ENCODE results near the gene CATSPERZ. TPM values are rescaled to one million over a fixed set of nuclear protein-coding genes. Genes with fewer than 3 reads are reported as not detected.
A peak's percentile ranks its signal among the peaks of the same experiment; 100 is the strongest.

Gene CATSPERZ
- total and polyA plus RNA-seq, 2 of the 13 experiments (the other 11 are each of a cell fraction or from before 2014, with no cell fraction given), result 0.22 to 0.48 TPM

DNA sequence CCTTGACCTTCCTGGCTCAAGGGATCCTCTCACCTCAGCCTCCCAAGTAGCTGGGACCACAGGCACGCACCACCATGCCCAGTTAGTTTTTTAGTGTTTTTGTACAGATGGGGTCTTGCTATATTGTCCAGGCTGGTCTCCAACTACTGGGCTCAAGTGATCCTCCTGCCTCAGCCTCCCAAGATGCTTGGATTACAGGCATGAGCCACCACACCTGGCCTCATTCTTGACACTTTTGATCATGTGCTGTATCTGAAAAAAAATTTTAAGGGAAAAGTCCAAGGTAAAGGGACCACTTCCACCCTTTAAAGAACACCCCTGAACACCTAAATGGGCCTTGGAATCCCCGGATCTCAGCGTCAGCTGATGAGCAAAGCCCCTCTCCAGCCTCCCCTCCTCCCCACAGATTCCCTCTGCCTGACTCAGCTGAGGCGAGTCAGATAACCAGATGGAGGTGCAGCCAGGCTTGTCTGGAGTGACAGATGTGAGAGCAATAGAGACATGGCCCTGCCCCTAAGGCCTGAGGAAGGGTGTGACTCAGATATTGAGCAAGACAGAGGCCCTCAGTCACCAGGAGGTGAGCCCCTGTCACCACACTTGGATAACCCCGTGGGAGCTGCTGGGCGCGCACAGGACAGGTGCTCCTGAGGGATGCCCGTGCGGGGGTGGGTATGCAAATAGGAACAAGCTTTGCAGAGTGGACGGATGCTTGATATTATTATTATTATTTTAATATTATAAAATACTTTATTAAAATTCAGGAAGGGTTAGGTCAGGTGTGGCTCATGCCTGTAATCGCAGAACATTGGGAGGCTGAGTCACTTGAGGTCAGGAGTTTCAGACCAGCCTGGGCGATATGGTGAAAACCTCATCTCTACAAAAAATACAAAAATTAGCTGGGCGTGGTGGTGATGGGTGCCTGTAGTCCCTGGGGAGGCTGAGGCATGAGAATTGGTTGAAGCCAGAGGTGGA, 34.9 kb downstream of the CATSPERZ start (continued):
- TF ChIP-seq, protein P1, sequence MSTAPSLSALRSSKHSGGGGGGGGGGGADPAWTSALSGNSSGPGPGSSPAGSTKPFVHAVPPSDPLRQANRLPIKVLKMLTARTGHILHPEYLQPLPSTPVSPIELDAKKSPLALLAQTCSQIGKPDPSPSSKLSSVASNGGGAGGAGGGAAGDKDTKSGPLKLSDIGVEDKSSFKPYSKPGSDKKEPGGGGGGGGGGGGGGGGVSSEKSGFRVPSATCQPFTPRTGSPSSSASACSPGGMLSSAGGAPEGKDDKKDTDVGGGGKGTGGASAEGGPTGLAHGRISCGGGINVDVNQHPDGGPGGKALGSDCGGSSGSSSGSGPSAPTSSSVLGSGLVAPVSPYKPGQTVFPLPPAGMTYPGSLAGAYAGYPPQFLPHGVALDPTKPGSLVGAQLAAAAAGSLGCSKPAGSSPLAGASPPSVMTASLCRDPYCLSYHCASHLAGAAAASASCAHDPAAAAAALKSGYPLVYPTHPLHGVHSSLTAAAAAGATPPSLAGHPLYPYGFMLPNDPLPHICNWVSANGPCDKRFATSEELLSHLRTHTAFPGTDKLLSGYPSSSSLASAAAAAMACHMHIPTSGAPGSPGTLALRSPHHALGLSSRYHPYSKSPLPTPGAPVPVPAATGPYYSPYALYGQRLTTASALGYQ (CRISPR knock-in tag; IDR thresholded peaks at IDR 0.05), result no peak
- TF ChIP-seq, protein P2, sequence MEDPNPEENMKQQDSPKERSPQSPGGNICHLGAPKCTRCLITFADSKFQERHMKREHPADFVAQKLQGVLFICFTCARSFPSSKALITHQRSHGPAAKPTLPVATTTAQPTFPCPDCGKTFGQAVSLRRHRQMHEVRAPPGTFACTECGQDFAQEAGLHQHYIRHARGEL (CRISPR knock-in tag; IDR thresholded peaks at IDR 0.05), result no peak
- TF ChIP-seq, protein P3, sequence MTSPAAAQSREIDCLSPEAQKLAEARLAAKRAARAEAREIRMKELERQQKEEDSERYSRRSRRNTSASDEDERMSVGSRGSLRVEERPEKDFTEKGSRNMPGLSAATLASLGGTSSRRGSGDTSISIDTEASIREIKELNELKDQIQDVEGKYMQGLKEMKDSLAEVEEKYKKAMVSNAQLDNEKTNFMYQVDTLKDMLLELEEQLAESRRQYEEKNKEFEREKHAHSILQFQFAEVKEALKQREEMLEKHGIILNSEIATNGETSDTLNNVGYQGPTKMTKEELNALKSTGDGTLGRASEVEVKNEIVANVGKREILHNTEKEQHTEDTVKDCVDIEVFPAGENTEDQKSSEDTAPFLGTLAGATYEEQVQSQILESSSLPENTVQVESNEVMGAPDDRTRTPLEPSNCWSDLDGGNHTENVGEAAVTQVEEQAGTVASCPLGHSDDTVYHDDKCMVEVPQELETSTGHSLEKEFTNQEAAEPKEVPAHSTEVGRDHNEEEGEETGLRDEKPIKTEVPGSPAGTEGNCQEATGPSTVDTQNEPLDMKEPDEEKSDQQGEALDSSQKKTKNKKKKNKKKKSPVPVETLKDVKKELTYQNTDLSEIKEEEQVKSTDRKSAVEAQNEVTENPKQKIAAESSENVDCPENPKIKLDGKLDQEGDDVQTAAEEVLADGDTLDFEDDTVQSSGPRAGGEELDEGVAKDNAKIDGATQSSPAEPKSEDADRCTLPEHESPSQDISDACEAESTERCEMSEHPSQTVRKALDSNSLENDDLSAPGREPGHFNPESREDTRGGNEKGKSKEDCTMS (CRISPR knock-in tag; conservative IDR thresholded peaks at IDR 0.05), result no peak
- TF ChIP-seq, protein P4, sequence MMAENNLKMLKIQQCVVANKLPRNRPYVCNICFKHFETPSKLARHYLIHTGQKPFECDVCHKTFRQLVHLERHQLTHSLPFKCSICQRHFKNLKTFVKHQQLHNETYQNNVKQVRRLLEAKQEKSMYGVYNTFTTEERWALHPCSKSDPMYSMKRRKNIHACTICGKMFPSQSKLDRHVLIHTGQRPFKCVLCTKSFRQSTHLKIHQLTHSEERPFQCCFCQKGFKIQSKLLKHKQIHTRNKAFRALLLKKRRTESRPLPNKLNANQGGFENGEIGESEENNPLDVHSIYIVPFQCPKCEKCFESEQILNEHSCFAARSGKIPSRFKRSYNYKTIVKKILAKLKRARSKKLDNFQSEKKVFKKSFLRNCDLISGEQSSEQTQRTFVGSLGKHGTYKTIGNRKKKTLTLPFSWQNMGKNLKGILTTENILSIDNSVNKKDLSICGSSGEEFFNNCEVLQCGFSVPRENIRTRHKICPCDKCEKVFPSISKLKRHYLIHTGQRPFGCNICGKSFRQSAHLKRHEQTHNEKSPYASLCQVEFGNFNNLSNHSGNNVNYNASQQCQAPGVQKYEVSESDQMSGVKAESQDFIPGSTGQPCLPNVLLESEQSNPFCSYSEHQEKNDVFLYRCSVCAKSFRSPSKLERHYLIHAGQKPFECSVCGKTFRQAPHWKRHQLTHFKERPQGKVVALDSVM (CRISPR knock-in tag; IDR thresholded peaks at IDR 0.05), result peak; percentile 39; the same call in 1 of the 2 replicates
- no peak for TF ChIP-seq HMGA1 (CRISPR knock-in tag; conservative IDR thresholded peaks at IDR 0.05)
- TF ChIP-seq CREB1 (IDR thresholded peaks at IDR 0.05), result 0 out of 2 replicates have a peak, but pooled peaks have one; percentile 26
- no peak for TF ChIP-seq CREB1 (CRISPR knock-in tag; IDR thresholded peaks at IDR 0.05)
- TF ChIP-seq KLF12 (CRISPR knock-in tag; IDR thresholded peaks at IDR 0.05; ENCODE audit: borderline replicate concordance), result no peak
- no peak for TF ChIP-seq ARNTL (CRISPR knock-in tag; IDR thresholded peaks at IDR 0.05)
- TF ChIP-seq ZNF816 (CRISPR knock-in tag; IDR thresholded peaks at IDR 0.05; ENCODE audit: borderline replicate concordance), result no peak
- TF ChIP-seq ZSCAN25 (CRISPR knock-in tag; IDR thresholded peaks at IDR 0.05), result no peak
- no peak for TF ChIP-seq ZC3H4 (CRISPR knock-in tag; IDR thresholded peaks at IDR 0.05; ENCODE audit: borderline replicate concordance)
- no peak for TF ChIP-seq SUZ12 (IDR thresholded peaks at IDR 0.05; ENCODE audit: low read depth, low read length)
- TF ChIP-seq BORCS8-MEF2B (CRISPR knock-in tag; IDR thresholded peaks at IDR 0.05), result no peak
- no peak for TF ChIP-seq ZNF451 (CRISPR knock-in tag; IDR thresholded peaks at IDR 0.05)
- no peak for TF ChIP-seq SRSF1 (optimal IDR thresholded peaks at IDR 0.05; ENCODE audit: low read depth, low read length)
- TF ChIP-seq ZFAT (CRISPR knock-in tag; conservative IDR thresholded peaks at IDR 0.05), result no peak
- TF ChIP-seq, protein P5, sequence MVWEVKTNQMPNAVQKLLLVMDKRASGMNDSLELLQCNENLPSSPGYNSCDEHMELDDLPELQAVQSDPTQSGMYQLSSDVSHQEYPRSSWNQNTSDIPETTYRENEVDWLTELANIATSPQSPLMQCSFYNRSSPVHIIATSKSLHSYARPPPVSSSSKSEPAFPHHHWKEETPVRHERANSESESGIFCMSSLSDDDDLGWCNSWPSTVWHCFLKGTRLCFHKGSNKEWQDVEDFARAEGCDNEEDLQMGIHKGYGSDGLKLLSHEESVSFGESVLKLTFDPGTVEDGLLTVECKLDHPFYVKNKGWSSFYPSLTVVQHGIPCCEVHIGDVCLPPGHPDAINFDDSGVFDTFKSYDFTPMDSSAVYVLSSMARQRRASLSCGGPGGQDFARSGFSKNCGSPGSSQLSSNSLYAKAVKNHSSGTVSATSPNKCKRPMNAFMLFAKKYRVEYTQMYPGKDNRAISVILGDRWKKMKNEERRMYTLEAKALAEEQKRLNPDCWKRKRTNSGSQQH (CRISPR knock-in tag; IDR thresholded peaks at IDR 0.05; ENCODE audit: low read depth), result no peak

Measured in HepG2 (cell line).